Skeletal muscle tissue (tissue), 4 donors: Measurements from ENCODE around the gene OCA2. TPM values are rescaled to one million over a fixed set of nuclear protein-coding genes. Genes with fewer than 3 reads are reported as not detected.

ENCODE experiments used
- H3K27ac ChIP-seq: one replicate; pipeline ENCODE4 v1.7.0; 2013; ENCODE audit warnings: mild to moderate bottlenecking, low read depth, low read length, inconsistent platforms
- H3K27me3 ChIP-seq, 3 donors: one replicate each; pipeline ENCODE4 v1.7.0; 2013; ENCODE audit warnings: low read length in 3 of 3; ENCODE audit not compliant: control insufficient read depth in 3 of 3, insufficient read depth in 3 of 3
- H3K36me3 ChIP-seq, 3 donors: one replicate each; pipeline ENCODE4 v1.7.0; 2013; ENCODE audit warnings: low read length in 3 of 3; ENCODE audit not compliant: control insufficient read depth in 3 of 3, insufficient read depth in 3 of 3
- H3K4me1 ChIP-seq, 3 donors: one replicate each; pipeline ENCODE4 v1.7.0; 2013; ENCODE audit warnings: low read length in 3 of 3, mild to moderate bottlenecking in 3 of 3; ENCODE audit not compliant: control insufficient read depth in 3 of 3, insufficient read depth in 3 of 3
- H3K4me3 ChIP-seq, 3 donors: one replicate each; pipeline ENCODE4 v1.7.0; 2013; ENCODE audit warnings: low read length in 3 of 3
- H3K9ac ChIP-seq, 3 donors: one replicate each; pipeline ENCODE4 v1.7.0; 2013; ENCODE audit warnings: low read length in 3 of 3, mild to moderate bottlenecking in 3 of 3, moderate library complexity in 2 of 3, low read depth in 1 of 3
- H3K9me3 ChIP-seq, 3 donors: one replicate each; pipeline ENCODE4 v1.7.0; 2013; ENCODE audit warnings: low read length in 3 of 3; ENCODE audit not compliant: control insufficient read depth in 3 of 3
- total RNA-seq: library from RNA; depleted of rRNA; stranded (reverse); fragments of >200 nt; gene quantifications from one replicate; pipeline ENCODE4 v1.2.3, GENCODE V29; 2014
- donor health status: Osteomylitis.

OCA2 gene
- total RNA-seq, 1 donor from 2014 or later = 5.7 TPM

GRCh38 chr15:27835233-27835939 lies 263.7 kb downstream of the OCA2 start:
- Histone ChIP-seq H3K9ac (no peak overlapping the region), H3K4me1 (no peaks in the 10 kb centered on the region), H3K27ac (no peak overlapping the region), H3K4me3 (no peak overlapping the region), H3K9me3 (peaks cover 0 to 3% (median 0%) of the 10 kb centered on the region in 3 donors), H3K27me3 (no peaks in the 10 kb centered on the region), H3K36me3 (no peaks in the 10 kb centered on the region)

- no peak overlapping the region for H3K9ac ChIP-seq
- H3K36me3 ChIP-seq = no peaks in the 10 kb centered on the region
- H3K4me1 ChIP-seq = no peaks in the 10 kb centered on the region
- H3K9me3 ChIP-seq = peaks cover 0 to 3% (median 0%) of the 10 kb centered on the region in 3 donors
- no peak overlapping the region for H3K4me3 ChIP-seq
- H3K27ac ChIP-seq = no peak overlapping the region
- H3K27me3 ChIP-seq = no peaks in the 10 kb centered on the region
Measured at GRCh38 chr15:27834684-27835083, 264.4 kb downstream of the OCA2 start.

- peaks cover 0 to under 1% (median 0%) of the 10 kb centered on the region in 3 donors for H3K27me3 ChIP-seq
Measured at GRCh38 chr15:27833974-27834373, 265.1 kb downstream of the OCA2 start.

GRCh38 chr15:27833178-27833577 lies 265.9 kb downstream of the OCA2 start:
- H3K9me3 ChIP-seq = peaks cover 0 to 3% (median 0%) of the 10 kb centered on the region in 3 donors
- no peak overlapping the region for H3K9ac ChIP-seq
- no peak overlapping the region for H3K27ac ChIP-seq
- H3K36me3 ChIP-seq = no peaks in the 10 kb centered on the region
- H3K4me1 ChIP-seq = no peaks in the 10 kb centered on the region
- no peak overlapping the region for H3K4me3 ChIP-seq
- H3K27me3 ChIP-seq = peaks cover 0 to 3% (median 0%) of the 10 kb centered on the region in 3 donors

More at GRCh38 chr15:27833974-27834373, 265.1 kb downstream of the OCA2 start:
- H3K4me3 ChIP-seq = no peak overlapping the region
- no peak overlapping the region for H3K27ac ChIP-seq
- H3K9ac ChIP-seq = no peak overlapping the region
- H3K36me3 ChIP-seq = no peaks in the 10 kb centered on the region
- no peaks in the 10 kb centered on the region for H3K4me1 ChIP-seq
- peaks cover 0 to 3% (median 0%) of the 10 kb centered on the region in 3 donors for H3K9me3 ChIP-seq

GRCh38 chr15:27832237-27832596 lies 266.9 kb downstream of the OCA2 start:
- H3K27me3 ChIP-seq = peaks cover 0 to 3% (median 0%) of the 10 kb centered on the region in 3 donors
- H3K36me3 ChIP-seq = no peaks in the 10 kb centered on the region
- no peak overlapping the region for H3K4me3 ChIP-seq
- no peak overlapping the region for H3K9ac ChIP-seq
- no peaks in the 10 kb centered on the region for H3K4me1 ChIP-seq
- no peak overlapping the region for H3K27ac ChIP-seq
- peaks cover 0 to 3% (median 0%) of the 10 kb centered on the region in 3 donors for H3K9me3 ChIP-seq

GRCh38 chr15:27831384-27832236 lies 267.5 kb downstream of the OCA2 start:
- Histone ChIP-seq H3K4me3 (no peak overlapping the region), H3K9ac (no peak overlapping the region), H3K27me3 (peaks cover 0 to 3% (median 0%) of the 10 kb centered on the region in 3 donors), H3K4me1 (no peaks in the 10 kb centered on the region), H3K9me3 (peaks cover 0 to 3% (median 2%) of the 10 kb centered on the region in 3 donors), H3K27ac (no peak overlapping the region), H3K36me3 (no peaks in the 10 kb centered on the region)

GRCh38 chr15:27828746-27829145 lies 270.4 kb downstream of the OCA2 start:
- H3K27me3 ChIP-seq = peaks cover 0 to 3% (median 0%) of the 10 kb centered on the region in 3 donors
- no peaks in the 10 kb centered on the region for H3K36me3 ChIP-seq
- no peak overlapping the region for H3K4me3 ChIP-seq
- peaks cover 0 to 3% (median 2%) of the 10 kb centered on the region in 3 donors for H3K9me3 ChIP-seq
- H3K9ac ChIP-seq = no peak overlapping the region
- no peaks in the 10 kb centered on the region for H3K4me1 ChIP-seq
- no peak overlapping the region for H3K27ac ChIP-seq

DNA sequence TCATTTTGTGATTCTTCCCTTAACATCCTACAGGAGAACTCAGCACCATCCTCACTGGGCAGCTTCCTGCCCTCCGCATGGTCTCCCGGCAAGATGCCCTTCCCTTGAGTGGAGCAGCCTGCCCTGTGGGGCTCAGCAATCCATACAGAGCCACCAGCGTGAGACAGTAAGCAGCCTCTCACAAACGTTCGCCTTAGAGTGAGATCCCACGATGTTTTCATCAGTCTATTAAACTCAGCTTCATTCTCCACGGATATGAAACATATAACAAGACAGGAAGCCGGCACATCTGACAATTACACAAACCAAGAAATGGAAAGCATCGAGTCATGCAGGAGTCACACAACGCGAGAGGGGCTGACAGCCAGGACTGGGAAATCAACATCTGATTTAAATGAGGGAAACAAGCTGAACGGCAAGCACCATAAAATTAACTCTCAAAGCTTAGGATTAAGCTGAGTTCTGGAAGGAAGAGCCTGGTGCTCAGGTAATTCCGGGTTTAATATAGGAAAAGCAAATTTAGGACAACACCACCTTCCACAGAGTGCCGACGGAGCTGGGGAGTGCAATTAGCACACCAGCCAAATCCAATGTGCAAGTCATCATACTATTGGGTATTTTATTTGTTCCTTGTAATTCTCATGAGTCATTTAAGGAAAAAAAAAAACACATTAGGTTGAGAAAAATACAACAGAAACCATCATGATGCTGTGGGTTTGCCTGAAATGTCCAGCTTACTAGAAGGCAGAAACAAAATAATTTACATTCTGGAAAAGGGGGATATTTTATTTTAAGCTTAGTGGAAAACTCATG lies 272.0 kb downstream of the OCA2 start:
- no peak overlapping the region for H3K27ac ChIP-seq
- no peaks in the 10 kb centered on the region for H3K4me1 ChIP-seq
- H3K36me3 ChIP-seq = no peaks in the 10 kb centered on the region
- H3K9me3 ChIP-seq = peaks cover 0 to 2% (median 0%) of the 10 kb centered on the region in 3 donors
- H3K27me3 ChIP-seq = peaks cover 0 to 3% (median 0%) of the 10 kb centered on the region in 3 donors
- no peak overlapping the region for H3K4me3 ChIP-seq
- H3K9ac ChIP-seq = no peak overlapping the region

DNA sequence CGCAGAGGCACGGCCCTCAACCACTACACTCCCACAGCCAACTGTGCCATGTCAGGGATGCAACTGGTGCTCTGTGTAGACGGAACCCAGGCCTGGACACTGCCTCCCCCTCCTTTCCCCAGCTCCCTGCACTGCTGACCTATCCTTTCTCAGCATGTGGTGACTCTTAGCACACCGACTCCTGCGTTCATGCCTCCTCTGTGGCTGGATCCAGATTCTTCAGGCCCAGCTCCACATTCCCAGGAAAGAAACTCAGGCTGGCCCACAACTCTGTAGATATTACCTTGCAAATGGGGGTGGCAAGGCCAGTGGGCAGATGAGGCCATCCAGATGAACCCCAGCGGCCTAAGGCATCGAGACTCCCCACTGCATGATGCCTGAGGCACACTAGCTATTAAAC lies 272.7 kb downstream of the OCA2 start:
- Histone ChIP-seq H3K36me3 (no peaks in the 10 kb centered on the region), H3K9ac (no peak overlapping the region), H3K9me3 (peaks cover 0 to 2% (median 0%) of the 10 kb centered on the region in 3 donors), H3K4me1 (no peaks in the 10 kb centered on the region), H3K27me3 (peaks cover 0 to 3% (median 0%) of the 10 kb centered on the region in 3 donors), H3K4me3 (no peak overlapping the region), H3K27ac (no peak overlapping the region)
